Erythroblast (primary cell): ENCODE measurements around the gene RIPK3.

Experiments used
- GATA1 ChIP-seq: IDR thresholded peaks from 2 replicates; pipeline ENCODE4 v1.6.1; 2011; ENCODE audit warnings: low read depth, mild to moderate bottlenecking, control low read depth, low read length, moderate library complexity
- POLR2A ChIP-seq: IDR thresholded peaks from 2 replicates; pipeline ENCODE4 v1.6.1; 2011; ENCODE audit warnings: mild to moderate bottlenecking, low read length

DNA sequence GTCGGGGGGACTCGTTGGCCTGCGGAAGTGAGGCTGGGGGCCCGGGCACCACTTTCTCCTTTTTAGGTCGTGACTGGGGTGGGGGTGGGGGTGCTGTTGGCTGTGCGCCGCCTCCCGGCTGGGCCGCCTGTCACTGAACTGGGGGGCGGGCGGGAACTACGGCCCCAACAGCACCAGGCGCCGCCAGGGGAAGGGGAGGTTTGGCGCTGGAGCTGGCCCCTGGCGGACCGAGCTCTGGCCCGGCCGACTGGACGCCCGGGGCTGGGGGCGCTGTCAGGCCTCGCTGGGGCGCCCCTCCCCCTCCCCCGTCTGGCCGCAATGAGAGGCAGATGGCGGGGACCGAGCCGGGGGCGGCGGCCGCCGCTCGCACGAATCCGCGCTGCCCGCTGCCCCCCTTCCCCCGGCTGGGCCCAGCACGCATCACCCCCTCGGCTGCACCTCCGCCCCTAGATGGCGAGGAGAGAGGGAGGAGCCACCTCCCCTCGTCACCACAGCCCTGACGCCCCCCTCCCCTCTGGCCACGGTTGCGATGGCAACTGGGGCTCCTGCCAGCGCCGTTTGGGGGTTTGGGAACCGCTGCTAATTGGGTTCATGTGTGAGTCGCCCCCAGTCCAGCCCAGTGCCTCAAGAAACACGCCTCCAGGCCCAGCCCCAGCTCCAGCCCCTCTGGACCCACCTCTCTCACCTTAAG, 28.9 kb upstream of the RIPK3 start:
- TF ChIP-seq POLR2A: no peak
- no peak for TF ChIP-seq GATA1
